22Rv1 (cell line): ENCODE data around the gene THSD4.

Source experiments
- H3K27ac ChIP-seq: fragments of 450-650 bp; 2 replicates; pipeline ENCODE4 v1.5.1; 2017
- CTCF ChIP-seq: fragments of 450-650 bp; IDR thresholded peaks from 2 replicates; pipeline ENCODE4 v1.5.1; 2017; ENCODE audit warnings: mild to moderate bottlenecking
- ZFX ChIP-seq: fragments of 450-650 bp; IDR thresholded peaks from 2 replicates; pipeline ENCODE4 v1.6.1; 2017; ENCODE audit warnings: antibody characterized with exemption, borderline replicate concordance

The THSD4 gene

GRCh38 chr15:71542836-71543235 lies 427.6 kb downstream of the THSD4 start:
- no peak for TF ChIP-seq ZFX
- no peak for TF ChIP-seq CTCF
- H3K27ac ChIP-seq = no peak overlapping the region

GRCh38 chr15:71543413-71543812 lies 428.1 kb downstream of the THSD4 start:
- H3K27ac ChIP-seq = no peak overlapping the region
- TF ChIP-seq ZFX (no peak), CTCF (no peak)

- no peak for TF ChIP-seq CTCF
- no peak for TF ChIP-seq ZFX
- H3K27ac ChIP-seq = no peak overlapping the region
Observed at GRCh38 chr15:71545223-71545760, 430.0 kb downstream of the THSD4 start.

- no peak overlapping the region for H3K27ac ChIP-seq
- TF ChIP-seq CTCF = no peak
- TF ChIP-seq ZFX = no peak
Observed at GRCh38 chr15:71545923-71546322, 430.7 kb downstream of the THSD4 start.

GRCh38 chr15:71547011-71547410 lies 431.7 kb downstream of the THSD4 start:
- no peak for TF ChIP-seq CTCF
- TF ChIP-seq ZFX = no peak
- H3K27ac ChIP-seq = no peak overlapping the region

GRCh38 chr15:71548401-71548807 lies 433.1 kb downstream of the THSD4 start:
- TF ChIP-seq ZFX (no peak), CTCF (no peak)
- H3K27ac ChIP-seq = no peak overlapping the region

GRCh38 chr15:71549091-71549490 lies 433.8 kb downstream of the THSD4 start:
- TF ChIP-seq CTCF (no peak), ZFX (no peak)
- no peak overlapping the region for H3K27ac ChIP-seq
